ENCODE measurements around the gene ZFAND2A.
A peak's percentile ranks its signal among the peaks of the same experiment; 100 is the strongest.

Gene ZFAND2A

GRCh38 chr7:1104516-1105179, 55.3 kb downstream of the ZFAND2A start:
- DNase-seq = no peak

- DNase-seq = no peak
Measured at GRCh38 chr7:1103789-1104515, 56.0 kb downstream of the ZFAND2A start.

GRCh38 chr7:1103009-1103788, 56.8 kb downstream of the ZFAND2A start:
- peak in 1 of 2 donors; percentile 19 for DNase-seq
